Breast epithelium (tissue), 4 donors: ENCODE measurements around the gene TBL1XR1. TPM values are rescaled to one million over a fixed set of nuclear protein-coding genes. Genes with fewer than 3 reads are reported as not detected.

ENCODE experiments used
- DNase-seq, 2 donors: peaks; one replicate each; pipeline ENCODE4 v3.0.0-alpha.2; 2019; ENCODE audit warnings: low spot score in 2 of 2
- H3K27ac ChIP-seq, 2 donors: fragments of 200-600 bp; sonication (generic) in 1 of 2; one replicate each; pipeline ENCODE4 v1.5.1; 2016 to 2019; ENCODE audit warnings: mild to moderate bottlenecking in 1 of 2
- H3K27me3 ChIP-seq, 2 donors: fragments of 200-600 bp; sonication (generic) in 1 of 2; one replicate each; pipeline versions ENCODE4 v1.5.1 to v1.6.0; 2017 to 2019; ENCODE audit warnings: control low read depth in 1 of 2, mild to moderate bottlenecking in 1 of 2
- H3K36me3 ChIP-seq: fragments of 200-600 bp; one replicate; pipeline ENCODE4 v1.5.1; 2019
- H3K4me1 ChIP-seq, 2 donors: fragments of 200-600 bp; sonication (generic); one replicate each; pipeline ENCODE4 v1.5.1; 2016 to 2019; ENCODE audit warnings: control low read depth in 1 of 2
- H3K4me3 ChIP-seq, 3 donors: fragments of 200-600 bp; sonication (generic); 1 replicate in 2 of 3; 2 replicates in 1 of 3; pipeline ENCODE4 v1.5.1; 2016 to 2019; ENCODE audit warnings: mild to moderate bottlenecking in 3 of 3, moderate library complexity in 2 of 3
- H3K9me3 ChIP-seq, 2 donors: fragments of 200-600 bp; sonication (generic) in 1 of 2; one replicate each; pipeline ENCODE4 v1.5.1; 2016 to 2019; ENCODE audit warnings: control low read depth in 1 of 2
- CTCF ChIP-seq, 3 donors: fragments of 450-650 bp; IDR thresholded peaks; one replicate each; pipeline ENCODE4 v1.5.1; 2016 to 2017; ENCODE audit warnings: antibody characterized with exemption in 3 of 3, mild to moderate bottlenecking in 3 of 3, moderate library complexity in 3 of 3
- POLR2A ChIP-seq: fragments of 450-650 bp; IDR thresholded peaks from one replicate; pipeline ENCODE4 v1.6.1; 2016; ENCODE audit warnings: antibody characterized with exemption, mild to moderate bottlenecking, moderate library complexity
- POLR2AphosphoS5 ChIP-seq, 3 donors: sonication (generic); formaldehyde crosslinking; IDR thresholded peaks; one replicate each; pipeline ENCODE4 v1.6.1; 2017; ENCODE audit warnings: antibody characterized with exemption in 3 of 3
- intact Hi-C: fragments of 100-400 bp; cut with DNase I; formaldehyde crosslinking; loops from one replicate; pipeline ENCODE4 v1.15.1; 2023; ENCODE audit warnings: low total_unique reads
- total RNA-seq, 3 donors: library from RNA; depleted of rRNA; stranded (reverse); fragments of >200 nt; gene quantifications; one replicate each; pipeline ENCODE4 v1.1.0, GENCODE V29; 2016

The TBL1XR1 gene
- total RNA-seq, 3 donors from 2014 or later: 92.8 to 147 (median 111) TPM

DNA sequence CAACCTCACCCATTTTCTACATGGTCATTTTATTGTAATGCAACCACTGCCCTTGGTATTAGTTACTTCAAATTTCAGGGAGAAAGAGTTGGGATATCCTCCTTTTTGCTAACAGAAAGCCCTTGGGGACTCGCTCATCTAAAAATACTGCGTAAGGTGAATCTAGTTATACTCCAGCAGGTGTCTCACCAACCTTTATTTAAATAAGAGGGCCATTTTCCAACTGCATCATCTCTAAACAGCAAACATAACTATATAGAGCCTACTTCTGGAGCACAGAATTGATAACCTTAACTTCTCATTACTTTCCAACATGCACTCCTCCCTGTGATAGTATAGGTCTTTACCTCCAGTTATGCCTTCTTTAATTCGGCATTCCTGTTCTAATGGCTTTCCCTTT lies 77.5 kb downstream of the TBL1XR1 start:
- no peak for TF ChIP-seq CTCF (IDR thresholded peaks at IDR 0.05)
- TF ChIP-seq POLR2AphosphoS5 (IDR thresholded peaks at IDR 0.05): no peak
- no peak for TF ChIP-seq POLR2A
- Histone ChIP-seq H3K36me3 (no peaks in the 10 kb centered on the region), H3K4me3 (no peak overlapping the region), H3K27me3 (no peaks in the 10 kb centered on the region), H3K4me1 (peaks cover 0 to 6% of the 10 kb centered on the region in 2 donors), H3K27ac (no peak overlapping the region), H3K9me3 (no peaks in the 10 kb centered on the region)
- intact Hi-C loops: no loop called here
- DNase-seq: no peak

DNA sequence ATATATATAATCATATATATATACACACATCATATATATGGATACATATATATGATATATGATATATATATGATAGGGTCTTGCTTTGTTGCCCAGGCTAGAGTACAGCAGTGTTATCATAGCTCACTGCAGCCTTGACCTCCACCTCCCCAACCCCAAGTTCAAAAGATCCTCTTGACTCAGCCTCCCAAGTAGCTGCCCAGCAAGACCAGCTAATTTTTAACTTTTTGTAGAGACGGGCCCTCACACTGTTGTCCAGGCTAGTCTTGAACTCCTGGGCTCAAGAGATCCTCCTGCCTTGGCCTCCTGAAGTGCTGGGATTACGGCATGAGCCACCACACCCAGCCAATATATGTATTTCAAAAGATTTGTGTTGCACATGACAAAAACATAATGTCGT lies 83.0 kb downstream of the TBL1XR1 start:
- no peak overlapping the region for H3K27ac ChIP-seq
- TF ChIP-seq CTCF (IDR thresholded peaks at IDR 0.05): no peak
- TF ChIP-seq POLR2AphosphoS5 (IDR thresholded peaks at IDR 0.05): no peak
- no peak for TF ChIP-seq POLR2A
- no peak for DNase-seq
- no peaks in the 10 kb centered on the region for H3K4me1 ChIP-seq
- no peaks in the 10 kb centered on the region for H3K9me3 ChIP-seq
- no peaks in the 10 kb centered on the region for H3K36me3 ChIP-seq
- intact Hi-C loops: no loop called here
- no peaks in the 10 kb centered on the region for H3K27me3 ChIP-seq
- no peak overlapping the region for H3K4me3 ChIP-seq

GRCh38 chr3:177111541-177111949 lies 85.7 kb downstream of the TBL1XR1 start:
- H3K4me3 ChIP-seq: no peak overlapping the region
- no peak overlapping the region for H3K27ac ChIP-seq
- no peak for TF ChIP-seq CTCF (IDR thresholded peaks at IDR 0.05)
- no peak for TF ChIP-seq POLR2AphosphoS5 (IDR thresholded peaks at IDR 0.05)
- TF ChIP-seq POLR2A: no peak
- no peak for DNase-seq
- H3K9me3 ChIP-seq: no peaks in the 10 kb centered on the region
- intact Hi-C loops: no loop called here
- no peaks in the 10 kb centered on the region for H3K27me3 ChIP-seq
- no peaks in the 10 kb centered on the region for H3K4me1 ChIP-seq
- no peaks in the 10 kb centered on the region for H3K36me3 ChIP-seq

- intact Hi-C loops: no loop called here
- Histone ChIP-seq H3K36me3 (no peaks in the 10 kb centered on the region), H3K27me3 (no peaks in the 10 kb centered on the region), H3K9me3 (no peaks in the 10 kb centered on the region), H3K27ac (no peak overlapping the region), H3K4me3 (no peak overlapping the region), H3K4me1 (no peaks in the 10 kb centered on the region)
- DNase-seq: no peak
- TF ChIP-seq CTCF (IDR thresholded peaks at IDR 0.05): no peak
- TF ChIP-seq POLR2A: no peak
- TF ChIP-seq POLR2AphosphoS5 (IDR thresholded peaks at IDR 0.05): no peak
Observed at GRCh38 chr3:177110895-177111294, 86.4 kb downstream of the TBL1XR1 start.

DNA sequence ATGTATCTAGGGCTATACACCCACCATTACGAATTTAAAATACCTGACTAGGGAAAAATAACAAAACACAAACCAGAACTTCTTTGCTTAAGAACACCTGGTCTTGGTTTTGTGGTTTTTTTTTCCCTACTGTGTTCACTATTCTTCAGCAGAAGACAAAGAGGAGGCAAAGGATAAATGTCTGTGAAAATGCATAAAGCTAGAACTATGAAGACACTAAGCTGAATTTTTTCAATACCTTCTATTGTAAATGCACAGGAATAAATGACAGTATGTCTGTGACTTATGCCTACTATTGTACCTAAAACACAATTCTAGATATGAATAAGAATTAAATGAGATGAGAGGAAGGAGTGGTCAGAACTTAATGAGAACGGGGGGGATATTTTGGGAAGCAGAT lies 86.9 kb downstream of the TBL1XR1 start:
- DNase-seq: no peak

More for the DNA sequence above, 86.9 kb downstream of the TBL1XR1 start:
- no peaks in the 10 kb centered on the region for H3K27me3 ChIP-seq
- intact Hi-C loops: no loop called here
- H3K27ac ChIP-seq: no peak overlapping the region
- no peaks in the 10 kb centered on the region for H3K4me1 ChIP-seq
- no peaks in the 10 kb centered on the region for H3K36me3 ChIP-seq
- H3K4me3 ChIP-seq: no peak overlapping the region
- TF ChIP-seq CTCF (IDR thresholded peaks at IDR 0.05): no peak
- no peak for TF ChIP-seq POLR2AphosphoS5 (IDR thresholded peaks at IDR 0.05)
- no peak for TF ChIP-seq POLR2A
- no peaks in the 10 kb centered on the region for H3K9me3 ChIP-seq
